ENCODE measurements around the gene NBPF3.

DNA sequence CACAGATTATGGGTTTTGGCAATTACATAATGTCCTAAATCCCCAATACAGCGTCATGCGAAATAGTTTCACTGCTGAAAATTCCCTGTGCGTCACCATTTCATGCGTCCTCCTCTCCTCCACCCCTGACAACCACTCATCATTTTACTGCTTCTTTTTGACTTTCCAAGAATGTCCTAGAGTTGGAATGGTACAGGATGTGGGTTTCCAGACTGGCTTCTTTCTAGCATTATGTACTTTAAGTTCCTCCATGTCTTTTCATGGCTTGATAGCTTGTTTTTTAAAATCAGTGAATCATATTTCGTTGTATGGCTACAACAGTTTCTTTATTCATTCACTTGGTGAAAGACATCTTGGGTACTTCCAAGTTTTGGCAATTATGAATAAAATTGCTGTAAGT lies 7.4 kb downstream of the NBPF3 start:
- TF ChIP-seq, protein P1, sequence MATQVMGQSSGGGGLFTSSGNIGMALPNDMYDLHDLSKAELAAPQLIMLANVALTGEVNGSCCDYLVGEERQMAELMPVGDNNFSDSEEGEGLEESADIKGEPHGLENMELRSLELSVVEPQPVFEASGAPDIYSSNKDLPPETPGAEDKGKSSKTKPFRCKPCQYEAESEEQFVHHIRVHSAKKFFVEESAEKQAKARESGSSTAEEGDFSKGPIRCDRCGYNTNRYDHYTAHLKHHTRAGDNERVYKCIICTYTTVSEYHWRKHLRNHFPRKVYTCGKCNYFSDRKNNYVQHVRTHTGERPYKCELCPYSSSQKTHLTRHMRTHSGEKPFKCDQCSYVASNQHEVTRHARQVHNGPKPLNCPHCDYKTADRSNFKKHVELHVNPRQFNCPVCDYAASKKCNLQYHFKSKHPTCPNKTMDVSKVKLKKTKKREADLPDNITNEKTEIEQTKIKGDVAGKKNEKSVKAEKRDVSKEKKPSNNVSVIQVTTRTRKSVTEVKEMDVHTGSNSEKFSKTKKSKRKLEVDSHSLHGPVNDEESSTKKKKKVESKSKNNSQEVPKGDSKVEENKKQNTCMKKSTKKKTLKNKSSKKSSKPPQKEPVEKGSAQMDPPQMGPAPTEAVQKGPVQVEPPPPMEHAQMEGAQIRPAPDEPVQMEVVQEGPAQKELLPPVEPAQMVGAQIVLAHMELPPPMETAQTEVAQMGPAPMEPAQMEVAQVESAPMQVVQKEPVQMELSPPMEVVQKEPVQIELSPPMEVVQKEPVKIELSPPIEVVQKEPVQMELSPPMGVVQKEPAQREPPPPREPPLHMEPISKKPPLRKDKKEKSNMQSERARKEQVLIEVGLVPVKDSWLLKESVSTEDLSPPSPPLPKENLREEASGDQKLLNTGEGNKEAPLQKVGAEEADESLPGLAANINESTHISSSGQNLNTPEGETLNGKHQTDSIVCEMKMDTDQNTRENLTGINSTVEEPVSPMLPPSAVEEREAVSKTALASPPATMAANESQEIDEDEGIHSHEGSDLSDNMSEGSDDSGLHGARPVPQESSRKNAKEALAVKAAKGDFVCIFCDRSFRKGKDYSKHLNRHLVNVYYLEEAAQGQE (IDR thresholded peaks at IDR 0.05; ENCODE audit: insufficient read depth in 1 of 2, low read depth in 2 of 2, low read length in 2 of 2): no peak
- no peak for TF ChIP-seq SIN3A (IDR thresholded peaks at IDR 0.05; ENCODE audit: borderline replicate concordance, insufficient read depth, low read length)
- TF ChIP-seq POLR2AphosphoS5 (IDR thresholded peaks at IDR 0.05; ENCODE audit: low read depth, low read length): no peak
- no peak for TF ChIP-seq TAF1 (IDR thresholded peaks at IDR 0.05; ENCODE audit: borderline replicate concordance, insufficient read depth, low read length)

All from PFSK-1 (cell line).